ENCODE results near the gene GLI3.

Gene GLI3

GRCh38 chr7:41997151-41997550 lies 239.9 kb downstream of the GLI3 start:
- Histone ChIP-seq H3K36me3 (no peaks in the 10 kb centered on the region), H3K27me3 (peaks cover 81% of the 10 kb centered on the region), H3K9me3 (no peaks in the 10 kb centered on the region), H3K27ac (no peak overlapping the region), H3K4me3 (ENCODE audit: low read depth in 1 of 2, low read length in 1 of 2) (no peak overlapping the region), H3K4me1 (ENCODE audit: control insufficient read depth in 1 of 2, insufficient read depth in 1 of 2, low read depth in 1 of 2, low read length in 1 of 2) (peaks cover 0 to 3% of the 10 kb centered on the region in 2 experiments)
- TF ChIP-seq, protein P1, sequence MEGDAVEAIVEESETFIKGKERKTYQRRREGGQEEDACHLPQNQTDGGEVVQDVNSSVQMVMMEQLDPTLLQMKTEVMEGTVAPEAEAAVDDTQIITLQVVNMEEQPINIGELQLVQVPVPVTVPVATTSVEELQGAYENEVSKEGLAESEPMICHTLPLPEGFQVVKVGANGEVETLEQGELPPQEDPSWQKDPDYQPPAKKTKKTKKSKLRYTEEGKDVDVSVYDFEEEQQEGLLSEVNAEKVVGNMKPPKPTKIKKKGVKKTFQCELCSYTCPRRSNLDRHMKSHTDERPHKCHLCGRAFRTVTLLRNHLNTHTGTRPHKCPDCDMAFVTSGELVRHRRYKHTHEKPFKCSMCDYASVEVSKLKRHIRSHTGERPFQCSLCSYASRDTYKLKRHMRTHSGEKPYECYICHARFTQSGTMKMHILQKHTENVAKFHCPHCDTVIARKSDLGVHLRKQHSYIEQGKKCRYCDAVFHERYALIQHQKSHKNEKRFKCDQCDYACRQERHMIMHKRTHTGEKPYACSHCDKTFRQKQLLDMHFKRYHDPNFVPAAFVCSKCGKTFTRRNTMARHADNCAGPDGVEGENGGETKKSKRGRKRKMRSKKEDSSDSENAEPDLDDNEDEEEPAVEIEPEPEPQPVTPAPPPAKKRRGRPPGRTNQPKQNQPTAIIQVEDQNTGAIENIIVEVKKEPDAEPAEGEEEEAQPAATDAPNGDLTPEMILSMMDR (IDR thresholded peaks at IDR 0.05), result no peak

DNA sequence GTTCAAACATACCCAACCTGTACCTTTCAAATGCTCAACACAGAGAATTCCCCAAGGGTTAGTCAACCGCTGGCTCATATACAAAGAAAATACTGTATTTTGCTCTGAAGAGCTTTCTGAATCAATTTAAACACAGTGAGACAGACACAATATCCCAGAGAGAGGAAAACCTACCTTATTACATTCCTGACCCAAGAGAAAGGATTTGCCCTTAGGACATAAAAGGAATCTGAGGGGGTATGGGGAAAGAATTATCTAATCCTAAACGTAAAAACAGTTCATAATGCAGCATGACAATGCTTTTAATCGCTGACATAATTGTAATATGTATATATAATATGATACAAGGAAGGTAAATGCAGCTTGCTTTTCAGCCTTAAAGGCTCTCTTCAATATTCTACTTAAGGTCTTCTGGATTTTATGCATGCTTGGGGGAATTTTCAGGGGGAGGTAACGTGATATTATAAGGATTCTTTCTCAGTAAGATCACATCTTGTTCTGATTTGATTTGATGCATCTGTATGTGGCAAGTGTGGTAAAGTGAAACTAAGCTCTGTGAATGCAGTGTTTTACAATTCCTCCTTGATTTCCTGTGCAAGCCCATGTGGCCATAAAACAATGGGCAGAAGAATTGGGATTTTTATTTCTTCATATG lies 240.5 kb downstream of the GLI3 start:
- H3K27ac ChIP-seq, result no peak overlapping the region
- no peak overlapping the region for H3K4me3 ChIP-seq (ENCODE audit: low read depth in 1 of 2, low read length in 1 of 2)
- TF ChIP-seq, protein P1 (IDR thresholded peaks at IDR 0.05), result no peak
- peaks cover 0 to 3% of the 10 kb centered on the region in 2 experiments for H3K4me1 ChIP-seq (ENCODE audit: control insufficient read depth in 1 of 2, insufficient read depth in 1 of 2, low read depth in 1 of 2, low read length in 1 of 2)
- no peaks in the 10 kb centered on the region for H3K36me3 ChIP-seq
- peaks cover 83% of the 10 kb centered on the region for H3K27me3 ChIP-seq
- H3K9me3 ChIP-seq, result no peaks in the 10 kb centered on the region

DNA sequence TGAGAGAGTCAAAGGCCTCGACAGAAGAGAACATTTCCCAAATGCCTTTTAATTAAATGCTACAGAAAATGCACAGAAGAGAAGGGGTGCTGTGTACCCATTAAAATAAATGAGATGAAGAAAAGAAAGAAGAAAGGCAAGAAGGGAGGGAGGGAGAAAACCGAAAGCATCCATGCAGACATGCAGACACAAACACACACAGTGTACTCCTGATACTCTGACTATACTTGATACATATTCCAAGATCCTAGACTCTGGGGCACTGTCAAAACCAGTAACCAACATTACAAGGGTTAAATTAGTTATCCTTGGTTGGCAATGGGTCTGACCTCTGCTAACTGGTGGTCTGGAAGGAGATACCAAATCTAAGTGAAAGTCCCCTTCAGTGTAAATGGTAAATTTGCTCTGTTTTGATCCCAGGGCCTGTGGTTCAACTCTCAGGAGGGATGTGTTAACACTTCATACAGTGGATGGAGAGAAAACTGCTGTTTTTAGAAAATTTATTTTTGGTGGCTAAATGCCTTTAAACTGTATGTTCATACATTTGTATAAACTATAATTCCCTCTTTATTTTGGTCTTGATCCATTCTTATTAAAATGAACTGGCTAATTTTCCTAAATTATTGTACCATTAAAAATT lies 241.3 kb downstream of the GLI3 start:
- TF ChIP-seq, protein P1 (IDR thresholded peaks at IDR 0.05), result no peak
- peaks cover 0 to 3% of the 10 kb centered on the region in 2 experiments for H3K4me1 ChIP-seq (ENCODE audit: control insufficient read depth in 1 of 2, insufficient read depth in 1 of 2, low read depth in 1 of 2, low read length in 1 of 2)

DNA sequence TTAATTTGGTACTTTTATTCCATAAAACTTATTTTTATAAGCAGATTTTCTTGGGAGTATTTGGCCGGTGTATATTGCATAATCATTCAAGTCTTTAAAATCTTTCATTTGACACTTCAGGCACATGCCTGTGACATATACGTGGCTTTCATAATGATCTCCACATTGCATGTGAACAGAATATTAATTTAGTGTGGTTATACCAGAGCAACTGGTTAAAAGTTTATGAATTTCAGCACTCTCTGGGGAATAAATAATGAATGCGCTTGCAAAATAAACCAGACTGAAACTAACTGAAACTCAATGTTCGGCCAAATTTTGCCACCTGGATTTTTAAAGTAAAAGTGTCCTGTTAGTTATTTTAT lies 242.3 kb downstream of the GLI3 start:
- H3K4me1 ChIP-seq (ENCODE audit: control insufficient read depth in 1 of 2, insufficient read depth in 1 of 2, low read depth in 1 of 2, low read length in 1 of 2), result peaks cover 0 to 3% of the 10 kb centered on the region in 2 experiments
- no peak overlapping the region for H3K4me3 ChIP-seq (ENCODE audit: low read depth in 1 of 2, low read length in 1 of 2)
- H3K36me3 ChIP-seq, result no peaks in the 10 kb centered on the region
- peaks cover 96% of the 10 kb centered on the region for H3K27me3 ChIP-seq
- TF ChIP-seq, protein P1 (IDR thresholded peaks at IDR 0.05), result no peak
- no peaks in the 10 kb centered on the region for H3K9me3 ChIP-seq
- no peak overlapping the region for H3K27ac ChIP-seq

More for the DNA sequence above, 241.3 kb downstream of the GLI3 start:
- H3K27me3 ChIP-seq, result peaks cover 91% of the 10 kb centered on the region
- no peak overlapping the region for H3K4me3 ChIP-seq (ENCODE audit: low read depth in 1 of 2, low read length in 1 of 2)
- H3K27ac ChIP-seq, result no peak overlapping the region
- H3K36me3 ChIP-seq, result no peaks in the 10 kb centered on the region
- no peaks in the 10 kb centered on the region for H3K9me3 ChIP-seq

GRCh38 chr7:41994036-41994745 lies 242.8 kb downstream of the GLI3 start:
- Histone ChIP-seq H3K4me1 (ENCODE audit: control insufficient read depth in 1 of 2, insufficient read depth in 1 of 2, low read depth in 1 of 2, low read length in 1 of 2) (peaks cover 0 to 3% of the 10 kb centered on the region in 2 experiments), H3K36me3 (no peaks in the 10 kb centered on the region), H3K27me3 (peaks cover 96% of the 10 kb centered on the region), H3K4me3 (ENCODE audit: low read depth in 1 of 2, low read length in 1 of 2) (no peak overlapping the region), H3K27ac (no peak overlapping the region), H3K9me3 (no peaks in the 10 kb centered on the region)
- TF ChIP-seq, protein P1 (IDR thresholded peaks at IDR 0.05), result no peak

Measured in neutrophil (primary cell).